ENCODE results near the gene GPR142. TPM values are rescaled to one million over a fixed set of nuclear protein-coding genes. Genes with fewer than 3 reads are reported as not detected.
"Not testable (repeated sequence)": the region's sequence is repeated elsewhere in the genome, so short reads cannot be mapped to it uniquely, and the experiment has no call there.

Gene GPR142
- polyA plus RNA-seq, 1 donor: 0.44 TPM

- no peak for DNase-seq
These were observed 27.7 kb downstream of the GPR142 start for GRCh38 chr17:74394977-74395376.

GRCh38 chr17:74396567-74396966 is 29.3 kb downstream of the GPR142 start:
- no peak for DNase-seq

GRCh38 chr17:74402048-74402447 is 34.7 kb downstream of the GPR142 start:
- DNase-seq: no peak

- DNase-seq: no peak
These were observed 36.3 kb downstream of the GPR142 start for GRCh38 chr17:74403512-74404137.

GRCh38 chr17:74404218-74404617 is 36.9 kb downstream of the GPR142 start:
- no peak for DNase-seq

- DNase-seq: no peak
These were observed 37.5 kb downstream of the GPR142 start for GRCh38 chr17:74404789-74405188.

GRCh38 chr17:74405311-74405710 is 38.0 kb downstream of the GPR142 start:
- not testable (repeated sequence) for DNase-seq

GRCh38 chr17:74407384-74407783 is 40.1 kb downstream of the GPR142 start:
- no peak for DNase-seq

- DNase-seq: no peak
These were observed 41.0 kb downstream of the GPR142 start for GRCh38 chr17:74408262-74408661.

GRCh38 chr17:74408815-74409214 is 41.5 kb downstream of the GPR142 start:
- no peak for DNase-seq

- DNase-seq: no peak
These were observed 42.7 kb downstream of the GPR142 start for GRCh38 chr17:74410001-74410443.

GRCh38 chr17:74412581-74412980 is 45.3 kb downstream of the GPR142 start:
- no peak for DNase-seq

GRCh38 chr17:74413491-74413890 is 46.2 kb downstream of the GPR142 start:
- no peak for DNase-seq

GRCh38 chr17:74414510-74414909 is 47.2 kb downstream of the GPR142 start:
- DNase-seq: no peak

GRCh38 chr17:74415608-74416396 is 48.5 kb downstream of the GPR142 start:
- DNase-seq: no peak

GRCh38 chr17:74417178-74418045 is 50.1 kb downstream of the GPR142 start:
- DNase-seq: no peak

GRCh38 chr17:74419928-74420411 is 52.7 kb downstream of the GPR142 start:
- DNase-seq: no peak

Other genes starting within 250 kb of the GPR142 start
- 1,766 TPM for gene RPL38, start 163.8 kb upstream of the GPR142 start, polyA plus RNA-seq (ENCODE audit: insufficient read length)
- 72.3 TPM for gene TTYH2, start 153.9 kb upstream of the GPR142 start, polyA plus RNA-seq (ENCODE audit: insufficient read length)
- not detected for gene DNAI2, start 93.3 kb upstream of the GPR142 start, polyA plus RNA-seq (ENCODE audit: insufficient read length)
- 2.0 TPM for gene KIF19, start 41.3 kb upstream of the GPR142 start, polyA plus RNA-seq (ENCODE audit: insufficient read length)
- gene BTBD17, start 5.6 kb upstream of the GPR142 start, polyA plus RNA-seq (ENCODE audit: insufficient read length): 0.18 TPM
- 46.6 TPM for gene GPRC5C, start 64.6 kb downstream of the GPR142 start, polyA plus RNA-seq (ENCODE audit: insufficient read length)
- 2.2 TPM for gene CD300A, start 99.1 kb downstream of the GPR142 start, polyA plus RNA-seq (ENCODE audit: insufficient read length)
- gene CD300LB, start 164.0 kb downstream of the GPR142 start, polyA plus RNA-seq (ENCODE audit: insufficient read length): 0.23 TPM
- gene CD300C, start 178.6 kb downstream of the GPR142 start, polyA plus RNA-seq (ENCODE audit: insufficient read length): 1.0 TPM
- gene CD300H, start 200.0 kb downstream of the GPR142 start, polyA plus RNA-seq (ENCODE audit: insufficient read length): not detected
- not detected for gene CD300LD, start 224.8 kb downstream of the GPR142 start, polyA plus RNA-seq (ENCODE audit: insufficient read length)